HG03469 (cell line): ENCODE results near the gene CENPB.
A peak's percentile ranks its signal among the peaks of the same experiment; 100 is the strongest.
"Not testable (repeated sequence)": the region's sequence is repeated elsewhere in the genome, so short reads cannot be mapped to it uniquely, and the experiment has no call there.

Source experiments
- ATAC-seq: cut with Tn5 transposase; IDR thresholded peaks from one replicate; pipeline ENCODE4 v1.9.1; 2021; ENCODE audit warnings: mild to moderate bottlenecking, moderate library complexity, moderate number of reproducible peaks; ENCODE audit not compliant: unreplicated experiment

The CENPB gene, protein sequence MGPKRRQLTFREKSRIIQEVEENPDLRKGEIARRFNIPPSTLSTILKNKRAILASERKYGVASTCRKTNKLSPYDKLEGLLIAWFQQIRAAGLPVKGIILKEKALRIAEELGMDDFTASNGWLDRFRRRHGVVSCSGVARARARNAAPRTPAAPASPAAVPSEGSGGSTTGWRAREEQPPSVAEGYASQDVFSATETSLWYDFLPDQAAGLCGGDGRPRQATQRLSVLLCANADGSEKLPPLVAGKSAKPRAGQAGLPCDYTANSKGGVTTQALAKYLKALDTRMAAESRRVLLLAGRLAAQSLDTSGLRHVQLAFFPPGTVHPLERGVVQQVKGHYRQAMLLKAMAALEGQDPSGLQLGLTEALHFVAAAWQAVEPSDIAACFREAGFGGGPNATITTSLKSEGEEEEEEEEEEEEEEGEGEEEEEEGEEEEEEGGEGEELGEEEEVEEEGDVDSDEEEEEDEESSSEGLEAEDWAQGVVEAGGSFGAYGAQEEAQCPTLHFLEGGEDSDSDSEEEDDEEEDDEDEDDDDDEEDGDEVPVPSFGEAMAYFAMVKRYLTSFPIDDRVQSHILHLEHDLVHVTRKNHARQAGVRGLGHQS

DNA sequence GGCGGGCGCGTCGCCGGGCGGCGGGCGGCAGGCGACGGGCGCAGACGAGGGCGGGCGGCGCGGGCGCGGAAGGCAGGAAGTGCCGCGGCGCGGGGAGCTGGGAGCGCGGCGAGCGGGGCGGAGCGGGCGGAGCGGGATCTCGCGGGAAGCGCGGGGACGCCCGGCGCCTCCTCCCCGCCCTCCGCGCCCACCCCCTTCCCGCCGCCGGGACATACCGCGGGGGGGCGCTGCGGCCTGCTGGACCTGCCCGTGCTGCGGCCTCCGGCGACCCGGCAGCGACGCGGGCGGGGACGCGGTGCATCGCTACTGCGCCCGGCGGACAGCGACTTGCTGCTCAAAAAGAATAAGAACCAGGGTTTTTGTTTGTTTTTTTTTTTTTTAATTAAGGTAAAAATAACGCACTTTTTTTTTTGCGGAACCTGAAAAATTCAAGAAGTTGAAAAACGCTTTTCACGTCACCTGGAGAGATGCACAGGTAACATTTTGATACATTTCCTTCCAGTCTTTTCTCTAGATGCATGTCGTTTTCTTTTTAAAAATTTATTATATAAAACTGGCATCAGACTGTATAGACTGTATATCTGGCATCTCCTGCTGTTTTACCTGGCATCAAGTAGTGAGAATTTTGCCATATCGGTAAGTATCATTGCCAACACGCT lies at the start of gene CENPB:
Gene CENPB (minus strand): TSS at position 76 of the 659 bp plus-strand sequence. CDS start 257 bp downstream, outside the sequence.
- ATAC-seq: peak; percentile 63

DNA sequence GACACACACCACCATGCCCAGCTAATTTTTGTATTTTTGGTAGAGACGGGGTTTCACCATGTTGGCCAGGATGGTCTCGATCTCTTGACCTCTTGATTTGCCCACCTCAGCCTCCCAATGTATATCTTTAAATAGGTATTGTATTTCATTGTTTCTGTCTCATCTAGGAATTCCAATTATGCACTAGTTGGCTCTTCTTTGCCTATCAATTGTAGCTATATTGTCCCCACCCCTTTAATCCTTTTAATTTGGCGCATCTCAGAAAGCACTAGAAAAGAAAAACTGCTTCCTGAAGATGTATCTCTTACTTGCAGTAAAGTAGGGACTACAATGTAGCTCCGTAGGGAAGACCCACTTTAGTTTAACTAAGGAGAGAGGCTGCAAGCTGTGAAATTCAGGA lies 49.6 kb upstream of the CENPB start:
- ATAC-seq: no peak

DNA sequence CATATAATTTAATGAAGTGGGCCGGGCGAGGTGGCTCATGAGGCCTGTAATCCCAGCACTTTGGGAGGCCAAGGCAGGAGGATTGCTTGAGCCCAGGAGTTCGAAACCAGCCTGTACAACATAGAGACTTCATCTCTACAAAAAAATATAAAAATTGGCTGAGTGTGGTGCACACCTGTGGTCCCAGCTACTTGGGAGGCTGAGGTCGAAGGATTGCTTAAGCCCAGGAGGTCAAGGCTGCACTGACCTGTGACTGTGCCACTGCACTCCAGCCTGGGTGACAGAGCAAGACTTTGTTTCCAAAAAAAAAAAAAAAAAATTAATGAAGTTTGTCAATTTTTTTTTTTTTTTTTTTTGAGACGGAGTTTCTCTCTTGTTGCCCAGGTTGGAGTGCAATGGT lies 43.4 kb upstream of the CENPB start:
- not testable (repeated sequence) for ATAC-seq

DNA sequence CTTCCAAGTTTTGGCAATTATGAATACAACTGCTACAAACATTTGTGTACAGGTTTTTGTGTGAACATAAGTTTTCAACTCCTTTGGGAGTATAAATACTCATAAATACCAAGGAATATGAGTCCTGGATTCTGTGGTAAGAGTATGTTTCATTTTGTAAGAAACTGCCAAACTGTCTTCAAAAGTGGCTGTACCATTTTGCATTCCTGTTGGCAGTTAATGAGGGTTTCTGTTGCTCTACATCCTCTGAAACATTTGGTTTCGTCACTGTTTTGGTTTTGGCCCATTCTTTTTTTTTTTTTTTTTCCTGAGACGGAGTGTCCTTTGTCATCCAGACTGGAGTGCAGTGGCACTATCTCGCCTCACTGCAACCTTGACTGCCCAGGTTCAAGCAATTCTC lies 42.3 kb upstream of the CENPB start:
- ATAC-seq: no peak

DNA sequence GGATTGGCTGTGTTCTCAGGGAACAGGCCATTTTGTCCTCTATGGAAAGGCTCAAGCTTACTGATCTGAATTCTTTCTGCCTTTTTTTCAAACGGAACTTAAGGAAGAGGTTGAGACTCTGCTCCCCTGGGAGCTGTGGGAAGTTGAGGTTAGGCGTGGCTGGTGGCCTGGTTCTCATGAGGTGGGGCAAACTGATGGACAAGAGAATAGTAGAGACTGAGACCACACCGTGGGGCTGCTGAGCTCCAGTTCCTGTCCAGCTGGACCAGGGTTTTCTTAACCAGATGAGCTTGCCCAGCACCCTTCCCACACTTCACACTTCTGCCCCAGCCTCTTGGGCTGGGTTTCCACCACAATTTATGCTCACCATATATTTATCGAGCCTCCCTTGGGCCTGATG lies 39.9 kb upstream of the CENPB start:
- no peak for ATAC-seq

DNA sequence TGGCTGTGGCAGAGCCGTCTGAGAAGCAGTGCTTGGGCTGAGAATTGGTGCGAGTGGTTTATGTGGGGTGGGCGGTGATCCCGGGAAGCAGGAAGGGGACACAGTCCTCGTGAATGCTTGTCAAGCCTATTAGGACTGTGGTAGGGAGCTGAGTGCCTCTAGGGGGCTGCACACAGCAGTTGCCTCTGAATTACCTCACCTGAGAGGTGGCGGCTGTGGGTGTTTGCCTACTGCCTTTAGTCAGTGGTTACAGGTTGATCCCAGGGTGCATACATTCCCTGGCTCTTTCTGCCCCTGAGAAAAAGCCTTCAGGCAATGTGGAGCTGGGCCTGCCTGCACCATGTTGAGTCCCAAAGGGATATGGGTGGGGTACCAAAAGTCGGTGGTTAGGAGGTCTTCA lies 39.0 kb upstream of the CENPB start:
- ATAC-seq: no peak

DNA sequence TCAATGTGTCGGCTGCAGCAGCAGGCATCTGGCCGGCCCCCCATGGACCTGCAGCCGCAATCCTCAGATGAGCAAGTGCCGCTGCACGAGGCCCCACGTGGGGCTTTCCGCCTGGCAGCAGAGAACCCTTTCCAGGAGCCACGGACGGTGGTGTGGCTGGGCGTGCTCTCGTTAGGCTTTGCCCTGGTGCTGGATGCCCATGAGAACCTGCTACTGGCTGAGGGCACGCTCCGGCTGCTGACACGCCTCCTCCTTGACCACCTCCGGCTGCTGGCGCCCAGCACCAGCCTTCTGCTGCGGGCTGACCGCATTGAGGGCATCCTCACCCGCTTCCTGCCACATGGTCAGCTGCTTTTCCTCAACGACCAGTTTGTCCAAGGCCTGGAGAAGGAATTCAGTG lies 37.3 kb upstream of the CENPB start:
- no peak for ATAC-seq

DNA sequence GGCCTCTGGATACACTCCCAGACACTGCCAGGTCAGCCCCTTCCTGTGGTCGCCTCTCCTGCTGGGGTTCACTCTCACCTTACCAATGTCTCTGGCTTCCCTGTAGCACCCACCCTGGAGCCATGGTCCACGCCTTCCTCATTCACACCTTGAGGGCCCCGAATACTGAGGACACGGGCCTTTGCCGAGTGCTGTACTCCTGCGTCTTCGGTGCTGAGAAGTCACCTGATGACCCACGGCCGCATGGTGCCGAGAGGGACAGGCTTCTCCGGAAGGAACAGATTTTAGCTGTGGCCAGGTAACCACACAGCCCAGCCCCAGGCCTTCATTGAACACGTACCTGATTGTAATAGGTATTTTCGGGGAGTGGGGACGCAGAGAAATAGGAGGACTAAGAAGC lies 35.5 kb upstream of the CENPB start:
- ATAC-seq: no peak

DNA sequence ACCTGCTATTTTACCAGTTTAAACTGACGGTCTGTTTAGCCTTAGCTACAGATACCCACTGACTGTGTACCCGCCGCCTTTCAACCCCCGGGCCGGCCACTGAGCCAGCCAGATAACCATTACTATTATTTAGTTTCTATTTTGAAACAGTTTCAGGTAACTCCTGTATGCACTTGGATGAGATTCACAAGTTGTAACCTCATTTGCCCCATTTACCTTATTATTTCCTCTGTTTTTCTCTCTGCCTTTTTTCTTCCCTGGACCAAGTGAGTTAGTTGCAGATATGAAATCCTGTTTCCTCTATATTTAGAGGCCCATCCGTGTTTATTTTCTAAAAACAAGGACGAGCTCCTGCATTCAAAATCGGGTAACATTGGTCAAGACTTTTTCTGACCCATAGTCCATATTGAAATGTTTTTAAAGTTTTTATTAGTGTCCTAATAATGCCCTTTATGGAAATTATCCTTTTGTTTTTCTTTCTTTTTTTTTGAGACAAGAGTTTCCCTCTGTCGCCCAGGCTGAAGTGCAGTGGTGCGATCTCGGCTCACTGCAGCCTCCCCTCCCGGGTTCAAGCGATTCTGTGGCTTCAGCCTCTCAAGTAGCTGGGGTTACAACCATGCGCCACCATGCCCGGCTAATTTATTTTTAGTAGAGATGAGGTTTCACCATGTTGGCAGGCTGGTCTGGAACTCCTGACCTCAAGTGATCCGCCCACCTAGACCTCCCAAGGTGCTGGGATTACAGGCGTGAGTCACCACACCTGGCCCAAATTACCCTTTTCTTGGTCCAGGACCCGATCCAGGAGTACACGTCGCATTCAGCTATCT lies 34.6 kb upstream of the CENPB start:
- ATAC-seq: peak; percentile 1

DNA sequence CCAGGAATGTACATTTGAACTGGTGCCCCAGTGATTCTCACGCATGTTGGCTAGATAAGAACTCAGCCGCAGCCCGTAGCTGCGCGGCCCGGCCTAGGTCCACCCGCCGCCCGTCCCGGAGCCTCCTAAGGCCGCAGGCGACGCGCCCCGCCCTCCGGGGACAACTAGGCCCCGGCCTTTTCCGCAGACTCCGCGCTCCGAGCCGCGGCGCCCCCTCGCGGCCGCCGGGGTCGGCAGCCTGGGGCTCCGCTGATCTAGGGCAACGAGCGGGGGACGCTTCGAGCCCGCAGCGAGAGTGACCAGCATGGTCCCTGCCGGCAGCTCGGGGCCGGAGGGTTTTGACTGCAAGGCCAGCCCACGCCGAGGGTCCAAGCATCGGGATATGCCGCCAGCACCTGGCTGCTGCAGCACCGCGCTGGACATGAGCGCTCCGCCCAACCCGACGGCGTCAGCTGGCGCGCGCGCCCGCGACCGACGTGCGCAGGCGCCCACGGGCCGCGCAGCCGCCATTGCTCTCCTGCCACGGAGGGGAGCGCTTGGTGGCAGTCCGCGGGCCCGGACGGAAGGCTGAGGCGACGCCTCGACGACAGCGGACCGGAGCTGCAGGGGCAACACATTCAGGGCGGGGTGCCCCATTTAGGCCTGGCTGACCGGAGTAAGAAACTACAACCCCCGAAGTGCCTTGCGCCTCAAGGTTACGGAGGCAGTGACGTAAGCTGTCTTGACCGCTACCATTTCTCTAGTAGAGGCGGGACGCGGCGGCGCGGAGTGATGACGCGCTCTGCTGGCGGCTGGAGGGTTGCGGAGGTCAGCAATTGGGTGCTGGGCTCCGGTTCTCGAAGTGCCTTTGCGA lies 33.7 kb upstream of the CENPB start, which contains the start of gene AP5S1:
Gene AP5S1 (plus strand): TSS at position 500 of the 853 bp plus-strand sequence. CDS start 1,571 bp downstream, outside the sequence.
- ATAC-seq: peak; percentile 61

DNA sequence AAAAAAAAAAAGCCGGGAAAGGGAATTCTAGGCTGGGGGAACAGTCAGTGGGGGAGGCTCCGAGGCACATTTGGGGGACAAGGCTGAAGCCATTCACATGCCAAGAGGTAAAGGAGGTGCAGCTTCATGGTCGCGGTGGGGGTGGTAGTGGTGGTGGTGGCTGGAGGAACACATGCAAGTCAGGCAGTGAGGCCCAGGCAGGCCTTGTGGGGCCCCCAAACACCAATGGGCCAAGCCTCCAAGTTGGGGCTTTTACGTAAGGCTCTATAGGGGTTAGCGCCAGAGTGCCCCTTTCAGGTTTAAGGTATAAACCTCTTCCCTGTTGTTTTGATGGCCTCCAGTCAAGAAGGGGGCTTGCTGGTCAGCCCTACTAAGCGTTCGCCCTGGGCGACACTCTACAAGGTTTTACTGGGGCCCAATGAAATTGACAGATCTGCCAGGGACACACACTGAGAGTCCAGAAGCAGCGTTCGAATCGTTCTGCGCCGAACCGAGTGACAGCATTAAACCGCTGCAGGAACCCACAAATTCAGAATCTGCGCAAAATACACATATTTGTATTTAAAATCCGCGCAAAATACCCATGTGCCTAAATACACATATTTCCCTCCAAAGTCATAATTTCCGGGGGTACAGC lies 33.0 kb upstream of the CENPB start:
- ATAC-seq: no peak

DNA sequence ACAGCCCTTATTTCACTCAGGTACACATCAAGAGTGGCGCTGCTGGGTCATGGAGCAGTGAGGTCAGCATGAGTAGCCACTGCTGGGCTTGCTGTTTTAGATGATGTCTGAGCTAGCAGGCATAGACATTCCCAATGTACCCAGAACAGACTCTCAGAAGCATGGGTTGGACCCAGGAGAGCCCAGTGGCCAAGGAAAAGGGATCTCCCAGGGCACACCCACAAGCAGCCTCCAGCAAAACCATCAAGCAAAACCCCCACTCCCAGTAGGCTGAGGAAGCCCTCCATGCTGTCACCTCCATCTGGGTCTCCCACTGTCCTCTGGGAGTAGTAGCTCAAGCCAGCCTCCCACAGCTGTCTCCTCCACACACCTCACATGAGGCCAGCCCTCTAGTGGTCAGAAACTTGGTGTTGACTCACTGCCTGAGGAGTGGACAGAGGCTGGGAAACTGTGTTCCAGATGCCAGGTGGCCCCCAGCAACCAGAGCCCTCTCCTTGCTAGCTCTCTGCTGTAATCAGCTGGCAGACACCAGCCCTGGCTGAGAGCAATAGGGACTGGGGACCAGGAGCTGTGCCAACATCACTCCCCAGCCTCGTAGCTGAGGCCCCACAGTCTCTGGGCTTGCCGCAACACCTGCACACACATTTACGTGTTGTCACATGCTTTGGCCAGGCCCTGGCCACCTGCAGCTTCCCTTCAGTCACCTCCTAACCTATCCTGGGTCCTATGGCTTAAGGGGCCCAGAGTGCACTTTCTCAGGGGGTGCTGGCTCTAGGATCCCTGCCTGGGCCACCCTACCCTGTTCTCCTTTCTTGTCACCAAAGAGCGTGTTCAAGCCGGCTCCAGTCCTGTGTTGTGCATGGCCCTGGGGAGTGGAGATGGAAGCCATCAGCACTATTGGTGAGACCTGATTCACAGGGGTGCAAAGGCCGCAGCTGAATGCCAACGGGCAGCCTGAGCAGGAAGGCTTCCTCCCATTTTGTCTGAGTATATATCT lies 31.9 kb upstream of the CENPB start:
- no peak for ATAC-seq

DNA sequence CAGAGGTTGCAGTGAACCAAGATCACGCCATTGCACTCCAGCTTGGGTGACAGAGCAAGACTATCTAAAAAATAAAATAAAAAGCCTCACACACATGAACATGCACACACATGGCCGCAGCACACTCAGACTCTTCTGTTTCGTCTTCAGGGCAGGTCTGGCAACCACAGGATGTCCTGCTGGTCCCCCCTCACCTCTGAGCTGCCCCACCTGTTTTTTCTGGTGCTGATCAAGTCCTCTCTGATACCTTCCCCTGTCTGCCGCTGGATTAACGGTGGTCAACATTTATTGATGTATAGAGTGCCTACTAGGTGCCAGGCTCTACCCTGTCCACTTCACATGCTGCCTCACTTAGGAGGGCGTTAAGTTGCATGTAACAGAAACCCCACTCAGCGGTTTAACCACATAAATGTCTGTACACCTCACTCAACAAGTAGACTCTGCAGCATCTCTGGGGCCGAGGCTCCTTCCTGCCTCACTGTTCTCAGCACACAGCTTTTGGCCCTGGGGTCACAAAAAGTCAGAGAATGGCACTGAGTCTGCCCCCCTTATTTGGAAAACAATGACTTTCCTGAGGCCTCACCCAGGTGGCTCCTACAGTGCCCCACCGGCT lies 29.3 kb upstream of the CENPB start:
- ATAC-seq: no peak

DNA sequence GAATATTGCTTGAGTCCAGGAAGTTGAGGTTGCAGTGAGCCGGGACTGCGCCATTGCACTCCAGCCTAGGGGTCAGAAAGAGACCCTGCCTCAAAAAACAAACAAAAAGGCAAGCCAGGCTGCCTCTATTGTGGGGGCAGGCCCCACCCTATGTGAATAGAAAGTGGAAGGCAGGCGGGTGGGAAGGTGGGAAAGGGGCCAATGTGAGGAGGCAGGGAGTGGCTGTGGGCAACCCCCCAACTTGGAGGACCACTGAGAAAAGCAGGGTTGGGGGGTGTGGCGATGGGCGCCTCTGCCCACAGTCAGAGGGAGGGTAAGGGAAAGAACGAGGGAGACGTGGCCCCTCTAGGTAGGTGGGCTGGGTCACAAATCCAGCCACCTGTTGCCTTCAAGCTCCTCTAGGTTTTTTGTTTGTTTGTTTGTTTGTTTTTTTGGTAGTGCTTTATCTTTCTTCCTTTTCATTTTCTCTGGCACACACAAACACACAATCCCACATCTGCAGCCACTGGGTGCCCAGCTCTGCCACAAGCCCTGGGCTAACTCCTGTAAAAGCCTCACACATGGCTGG lies 28.5 kb upstream of the CENPB start:
- no peak for ATAC-seq

DNA sequence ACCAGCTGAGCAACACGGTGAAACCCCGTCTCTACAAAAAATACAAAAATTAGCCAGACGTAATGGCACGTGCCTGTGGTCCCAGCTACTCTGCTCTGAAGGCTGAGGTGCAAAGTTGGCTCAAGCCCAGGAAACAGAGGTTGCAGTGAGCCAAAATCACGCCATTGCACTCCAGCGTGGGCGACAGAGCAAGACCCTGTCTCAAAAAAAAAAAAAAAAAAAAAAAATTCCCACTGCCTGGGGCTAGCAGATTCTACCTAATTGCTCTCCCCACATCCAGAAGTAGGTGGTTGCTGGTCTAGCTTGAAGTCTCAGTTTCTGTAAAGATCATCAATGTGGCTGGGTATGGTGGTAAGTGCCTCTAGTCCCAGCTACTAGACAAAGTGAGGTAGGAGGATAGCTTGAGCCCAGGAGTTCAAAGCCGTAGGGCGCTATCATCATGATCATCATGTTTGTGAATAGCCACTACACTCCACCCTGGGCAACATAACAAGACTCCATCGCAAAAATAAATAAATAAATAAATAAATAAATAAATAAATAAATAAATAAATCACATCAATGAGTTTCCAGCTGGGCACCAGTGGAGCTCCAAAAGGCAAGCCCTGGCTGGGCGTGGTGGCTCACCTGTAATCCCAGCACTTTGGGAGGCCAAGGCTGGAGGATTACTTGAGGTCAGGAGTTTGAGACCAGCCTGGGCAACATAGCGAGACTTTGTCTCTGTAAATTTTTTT lies 27.5 kb upstream of the CENPB start:
- ATAC-seq: no peak

DNA sequence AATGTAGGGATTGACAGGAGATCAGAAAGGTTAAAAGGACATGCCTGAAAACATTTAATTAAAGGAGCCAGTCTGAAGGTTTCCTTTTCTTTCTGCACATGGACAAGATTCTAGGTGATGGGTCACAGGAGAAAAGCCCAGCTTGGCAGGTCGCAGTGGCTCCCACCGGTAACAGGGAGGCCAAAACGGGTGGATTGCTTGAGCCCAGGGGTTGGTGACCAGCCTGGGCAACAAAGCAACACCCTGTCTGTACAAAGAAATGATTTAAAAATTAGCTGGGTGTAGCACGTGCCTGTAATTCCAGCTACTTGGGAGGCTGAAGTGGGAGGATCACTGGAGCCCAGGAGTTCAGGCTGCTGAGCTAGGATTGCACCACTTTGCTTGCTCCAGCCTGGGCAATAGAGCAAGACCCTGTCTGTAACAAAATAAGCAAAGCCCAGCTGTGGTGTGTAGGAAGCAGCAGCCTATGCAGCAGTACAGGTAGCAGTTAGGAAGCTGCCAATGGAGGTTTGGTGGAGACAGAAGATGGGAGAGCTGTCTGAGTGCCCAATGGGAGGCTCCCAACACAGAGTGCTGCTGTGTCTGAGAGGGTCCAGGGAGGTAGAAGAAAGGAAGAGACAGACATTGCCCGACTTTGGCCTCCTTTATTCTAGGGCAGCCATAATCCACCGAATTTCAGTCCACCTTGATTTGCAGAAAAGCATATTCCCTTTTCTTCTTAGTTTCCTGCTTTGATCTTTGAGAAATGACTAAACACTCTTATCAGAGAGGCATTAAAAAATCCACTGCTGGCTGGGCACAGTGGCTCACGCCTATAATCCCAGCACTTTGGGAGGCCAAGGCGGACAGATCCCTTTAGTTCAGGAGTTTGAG lies 26.7 kb upstream of the CENPB start:
- ATAC-seq: no peak
